HEK293 (cell line): ENCODE measurements around the gene VTI1B.

Experiments
- CTCF ChIA-PET: fragments of 350-600 bp; formaldehyde crosslinking; extraction: SDS; loops from one replicate; lab custom pipeline; 2021; ENCODE audit warnings: antibody characterized with exemption; lab: Yijun Ruan, JAX
- POLR2A ChIA-PET: fragments of 300-600 bp; formaldehyde crosslinking; extraction: SDS; loops from one replicate; lab custom pipeline; 2020; ENCODE audit warnings: antibody characterized with exemption, inconsistent platforms; lab: Yijun Ruan, JAX
- H3K27ac ChIP-seq: fragments of 200-500 bp; sonication (Bioruptor generic); 2 replicates; pipeline ENCODE4 v1.5.1; 2014; ENCODE audit warnings: low read depth, low read length, control low read depth, inconsistent platforms; ENCODE audit errors: extremely low read depth
- H3K36me3 ChIP-seq, 2 experiments: fragments of 200-500 bp in 1 of 2; sonication (Bioruptor generic) in 1 of 2; 1 replicate in 1 of 2; 2 replicates in 1 of 2; pipeline ENCODE4 v1.5.1; 2014 to 2017; ENCODE audit warnings: inconsistent platforms in 2 of 2, low read length in 2 of 2; ENCODE audit not compliant: control insufficient read depth in 2 of 2, insufficient read depth in 1 of 2
- H3K4me1 ChIP-seq: fragments of 200-500 bp; sonication (Bioruptor generic); 2 replicates; pipeline ENCODE4 v1.5.1; 2014; ENCODE audit warnings: mild to moderate bottlenecking, low read length, inconsistent platforms; ENCODE audit not compliant: control insufficient read depth, insufficient read depth
- H3K4me3 ChIP-seq: 2 replicates; pipeline ENCODE4 v1.5.1; 2011; ENCODE audit warnings: low read depth, mild to moderate bottlenecking, control low read depth, low read length, moderate library complexity
- H3K9me3 ChIP-seq: fragments of 200-500 bp; sonication (Bioruptor generic); 2 replicates; pipeline ENCODE4 v1.5.1; 2014; ENCODE audit warnings: low read depth, low read length, inconsistent platforms; ENCODE audit not compliant: control insufficient read depth, insufficient read depth
- HIC1 ChIP-seq: fragments of 450-650 bp; formaldehyde crosslinking; IDR thresholded peaks from 2 replicates; pipeline ENCODE4 v1.5.1; 2016; ENCODE audit warnings: missing biosample characterization, missing genetic modification characterization
- OSR2 ChIP-seq: fragments of 450-650 bp; formaldehyde crosslinking; IDR thresholded peaks from 2 replicates; pipeline ENCODE4 v1.5.1; 2016; ENCODE audit warnings: missing biosample characterization, missing genetic modification characterization
- PRDM2 ChIP-seq: fragments of 450-650 bp; formaldehyde crosslinking; IDR thresholded peaks from 2 replicates; pipeline ENCODE4 v1.5.1; 2016; ENCODE audit warnings: missing biosample characterization, missing genetic modification characterization, borderline replicate concordance
- PRDM6 ChIP-seq: fragments of 450-650 bp; formaldehyde crosslinking; IDR thresholded peaks from 2 replicates; pipeline ENCODE4 v1.5.1; 2017; ENCODE audit warnings: missing biosample characterization, missing genetic modification characterization
- ZNF175 ChIP-seq: fragments of 450-650 bp; formaldehyde crosslinking; IDR thresholded peaks from 2 replicates; pipeline ENCODE4 v1.5.1; 2016; ENCODE audit warnings: missing biosample characterization, missing genetic modification characterization
- ZNF449 ChIP-seq: fragments of 450-650 bp; formaldehyde crosslinking; IDR thresholded peaks from 2 replicates; pipeline ENCODE4 v1.5.1; 2017; ENCODE audit warnings: missing biosample characterization, mild to moderate bottlenecking, missing genetic modification characterization, moderate library complexity
- ZNF660 ChIP-seq: fragments of 450-650 bp; IDR thresholded peaks from 2 replicates; pipeline ENCODE4 v1.5.1; 2018; ENCODE audit warnings: missing biosample characterization, mild to moderate bottlenecking, missing genetic modification characterization
- ZNF792 ChIP-seq: fragments of 450-650 bp; formaldehyde crosslinking; IDR thresholded peaks from 2 replicates; pipeline ENCODE4 v1.5.1; 2016; ENCODE audit warnings: missing biosample characterization, missing genetic modification characterization
- ZSCAN5A ChIP-seq: fragments of 450-650 bp; formaldehyde crosslinking; IDR thresholded peaks from 2 replicates; pipeline ENCODE4 v1.5.1; 2016; ENCODE audit warnings: missing biosample characterization, missing genetic modification characterization
- TF ChIP-seq, protein P1 (sequence below): fragments of 450-650 bp; formaldehyde crosslinking; IDR thresholded peaks from 2 replicates; pipeline ENCODE4 v1.5.1; 2016; ENCODE audit warnings: missing biosample characterization, missing genetic modification characterization
- TF ChIP-seq, protein P2 (sequence below): fragments of 450-650 bp; formaldehyde crosslinking; IDR thresholded peaks from 2 replicates; pipeline ENCODE4 v1.5.1; 2017; ENCODE audit warnings: missing biosample characterization, missing genetic modification characterization
- TF ChIP-seq, protein P3 (sequence below): fragments of 450-650 bp; formaldehyde crosslinking; IDR thresholded peaks from 2 replicates; pipeline ENCODE4 v1.5.1; 2016; ENCODE audit warnings: missing biosample characterization, missing genetic modification characterization

The VTI1B gene

GRCh38 chr14:67680941-67681340, 6.5 kb upstream of the VTI1B start (continued):
- TF ChIP-seq HIC1 (tag by site-specific recombination) (no peak), ZNF449 (tag by site-specific recombination) (no peak), PRDM2 (tag by site-specific recombination) (no peak), ZSCAN5A (tag by site-specific recombination) (no peak), PRDM6 (tag by site-specific recombination) (no peak), OSR2 (tag by site-specific recombination) (no peak)
- TF ChIP-seq, protein P1, sequence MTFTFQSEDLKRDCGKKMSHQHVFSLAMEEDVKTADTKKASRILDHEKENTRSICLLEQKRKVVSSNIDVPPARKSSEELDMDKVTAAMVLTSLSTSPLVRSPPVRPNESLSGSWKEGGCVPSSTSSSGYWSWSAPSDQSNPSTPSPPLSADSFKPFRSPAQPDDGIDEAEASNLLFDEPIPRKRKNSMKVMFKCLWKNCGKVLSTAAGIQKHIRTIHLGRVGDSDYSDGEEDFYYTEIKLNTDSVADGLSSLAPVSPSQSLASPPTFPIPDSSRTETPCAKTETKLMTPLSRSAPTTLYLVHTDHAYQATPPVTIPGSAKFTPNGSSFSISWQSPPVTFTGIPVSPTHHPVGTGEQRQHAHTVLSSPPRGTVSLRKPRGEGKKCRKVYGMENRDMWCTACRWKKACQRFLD = no peak
- TF ChIP-seq, protein P2, sequence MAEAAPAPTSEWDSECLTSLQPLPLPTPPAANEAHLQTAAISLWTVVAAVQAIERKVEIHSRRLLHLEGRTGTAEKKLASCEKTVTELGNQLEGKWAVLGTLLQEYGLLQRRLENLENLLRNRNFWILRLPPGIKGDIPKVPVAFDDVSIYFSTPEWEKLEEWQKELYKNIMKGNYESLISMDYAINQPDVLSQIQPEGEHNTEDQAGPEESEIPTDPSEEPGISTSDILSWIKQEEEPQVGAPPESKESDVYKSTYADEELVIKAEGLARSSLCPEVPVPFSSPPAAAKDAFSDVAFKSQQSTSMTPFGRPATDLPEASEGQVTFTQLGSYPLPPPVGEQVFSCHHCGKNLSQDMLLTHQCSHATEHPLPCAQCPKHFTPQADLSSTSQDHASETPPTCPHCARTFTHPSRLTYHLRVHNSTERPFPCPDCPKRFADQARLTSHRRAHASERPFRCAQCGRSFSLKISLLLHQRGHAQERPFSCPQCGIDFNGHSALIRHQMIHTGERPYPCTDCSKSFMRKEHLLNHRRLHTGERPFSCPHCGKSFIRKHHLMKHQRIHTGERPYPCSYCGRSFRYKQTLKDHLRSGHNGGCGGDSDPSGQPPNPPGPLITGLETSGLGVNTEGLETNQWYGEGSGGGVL = no peak
- TF ChIP-seq, all 188 proteins: peak for 0

DNA sequence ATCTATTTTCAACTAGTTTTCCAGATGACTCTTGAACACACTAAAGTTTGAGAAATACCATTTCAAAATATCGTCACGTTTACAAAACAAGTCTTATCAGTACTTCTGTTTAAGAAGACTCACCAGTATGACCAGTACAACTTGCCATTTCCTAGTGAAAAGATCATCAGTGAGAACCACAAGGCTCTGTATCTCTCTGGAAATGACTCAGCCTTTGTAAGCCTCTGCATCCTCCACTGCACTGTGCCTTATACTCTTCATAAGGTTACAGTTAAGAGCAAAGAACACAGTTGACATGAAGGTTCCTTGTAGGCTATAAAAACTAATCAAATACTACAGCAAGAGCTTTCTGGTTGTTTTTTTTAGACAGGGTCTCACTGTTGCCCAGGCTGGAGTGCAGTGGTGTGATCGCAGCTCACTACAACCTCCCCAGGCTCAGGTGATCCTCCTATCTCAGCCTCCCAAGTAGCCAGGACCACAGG, 5.7 kb upstream of the VTI1B start:
- H3K4me1 ChIP-seq = no peaks in the 10 kb centered on the region
- H3K36me3 ChIP-seq = peaks cover 68 to 71% of the 10 kb centered on the region in 2 experiments
- H3K27ac ChIP-seq = no peak overlapping the region
- TF ChIP-seq ZNF660 (tag by site-specific recombination) = no peak
- TF ChIP-seq ZNF175 (tag by site-specific recombination) = no peak
- TF ChIP-seq, protein P3, sequence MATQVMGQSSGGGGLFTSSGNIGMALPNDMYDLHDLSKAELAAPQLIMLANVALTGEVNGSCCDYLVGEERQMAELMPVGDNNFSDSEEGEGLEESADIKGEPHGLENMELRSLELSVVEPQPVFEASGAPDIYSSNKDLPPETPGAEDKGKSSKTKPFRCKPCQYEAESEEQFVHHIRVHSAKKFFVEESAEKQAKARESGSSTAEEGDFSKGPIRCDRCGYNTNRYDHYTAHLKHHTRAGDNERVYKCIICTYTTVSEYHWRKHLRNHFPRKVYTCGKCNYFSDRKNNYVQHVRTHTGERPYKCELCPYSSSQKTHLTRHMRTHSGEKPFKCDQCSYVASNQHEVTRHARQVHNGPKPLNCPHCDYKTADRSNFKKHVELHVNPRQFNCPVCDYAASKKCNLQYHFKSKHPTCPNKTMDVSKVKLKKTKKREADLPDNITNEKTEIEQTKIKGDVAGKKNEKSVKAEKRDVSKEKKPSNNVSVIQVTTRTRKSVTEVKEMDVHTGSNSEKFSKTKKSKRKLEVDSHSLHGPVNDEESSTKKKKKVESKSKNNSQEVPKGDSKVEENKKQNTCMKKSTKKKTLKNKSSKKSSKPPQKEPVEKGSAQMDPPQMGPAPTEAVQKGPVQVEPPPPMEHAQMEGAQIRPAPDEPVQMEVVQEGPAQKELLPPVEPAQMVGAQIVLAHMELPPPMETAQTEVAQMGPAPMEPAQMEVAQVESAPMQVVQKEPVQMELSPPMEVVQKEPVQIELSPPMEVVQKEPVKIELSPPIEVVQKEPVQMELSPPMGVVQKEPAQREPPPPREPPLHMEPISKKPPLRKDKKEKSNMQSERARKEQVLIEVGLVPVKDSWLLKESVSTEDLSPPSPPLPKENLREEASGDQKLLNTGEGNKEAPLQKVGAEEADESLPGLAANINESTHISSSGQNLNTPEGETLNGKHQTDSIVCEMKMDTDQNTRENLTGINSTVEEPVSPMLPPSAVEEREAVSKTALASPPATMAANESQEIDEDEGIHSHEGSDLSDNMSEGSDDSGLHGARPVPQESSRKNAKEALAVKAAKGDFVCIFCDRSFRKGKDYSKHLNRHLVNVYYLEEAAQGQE (tag by site-specific recombination) = no peak
- TF ChIP-seq, protein P2 = no peak
- no peak for TF ChIP-seq ZNF792

More for the DNA sequence above, 5.7 kb upstream of the VTI1B start:
- Histone ChIP-seq H3K9me3 (no peaks in the 10 kb centered on the region), H3K4me3 (no peak overlapping the region)
- ChIA-PET POLR2A (interaction anchor here (0.7 kb wide), 1 partner anchor 15 kb away, joined by 3 read pairs; the partner anchor contains the start of gene RDH11), CTCF (interaction anchor here (1.2 to 1.5 kb wide), 2 partner anchors 153 to 254 kb away, joined by 3 read pairs; no protein-coding TSS in a partner anchor)
